GM12875 (cell line): ENCODE results near the gene TBCEL.
A peak's percentile ranks its signal among the peaks of the same experiment; 100 is the strongest.
"Not testable (repeated sequence)": the region's sequence is repeated elsewhere in the genome, so short reads cannot be mapped to it uniquely, and the experiment has no call there.

Source experiments
- H3K4me3 ChIP-seq: one replicate; pipeline ENCODE4 v1.5.1; 2011; ENCODE audit warnings: low read depth, low read length, control low read depth
- CTCF ChIP-seq: IDR thresholded peaks from 2 replicates; pipeline ENCODE4 v1.5.1; 2011; ENCODE audit warnings: low read depth, mild to moderate bottlenecking, control low read depth, inconsistent platforms, low read length, moderate library complexity, borderline replicate concordance; ENCODE audit not compliant: insufficient read depth

Gene TBCEL

GRCh38 chr11:121029153-121029552, 5.3 kb downstream of the TBCEL start:
- TF ChIP-seq CTCF: no peak
- no peak overlapping the region for H3K4me3 ChIP-seq

GRCh38 chr11:121029813-121030445, 6.0 kb downstream of the TBCEL start:
- no peak overlapping the region for H3K4me3 ChIP-seq
- TF ChIP-seq CTCF: no peak

- no peak for TF ChIP-seq CTCF
- H3K4me3 ChIP-seq: no peak overlapping the region
These were observed 7.3 kb downstream of the TBCEL start for GRCh38 chr11:121031167-121031566.

- not testable (repeated sequence) for H3K4me3 ChIP-seq
These were observed 7.7 kb downstream of the TBCEL start for GRCh38 chr11:121031648-121032047.

GRCh38 chr11:121032546-121032945, 8.6 kb downstream of the TBCEL start:
- 0 out of 2 replicates have a peak, but pooled peaks have one; percentile 10 for TF ChIP-seq CTCF

GRCh38 chr11:121033635-121034034, 9.7 kb downstream of the TBCEL start:
- H3K4me3 ChIP-seq: no peak overlapping the region
- no peak for TF ChIP-seq CTCF

More at GRCh38 chr11:121032546-121032945, 8.6 kb downstream of the TBCEL start:
- no peak overlapping the region for H3K4me3 ChIP-seq

GRCh38 chr11:121035169-121035755, 11.4 kb downstream of the TBCEL start:
- no peak for TF ChIP-seq CTCF

More at GRCh38 chr11:121035169-121035755, 11.4 kb downstream of the TBCEL start:
- no peak overlapping the region for H3K4me3 ChIP-seq
